SK-N-SH (cell line): ENCODE data around the gene TMEM69.

Source experiments
- CHD2 ChIP-seq: fragments of 150-350 bp; IDR thresholded peaks from 2 replicates; pipeline ENCODE4 v1.6.1; 2018; ENCODE audit warnings: low read length; ENCODE audit not compliant: partially characterized antibody
- FOXJ3 ChIP-seq: sonication (generic); formaldehyde crosslinking; IDR thresholded peaks from 2 replicates; pipeline ENCODE4 v1.5.1; 2020; ENCODE audit warnings: mild to moderate bottlenecking, missing genetic modification reagents
- MEF2A ChIP-seq: IDR thresholded peaks from 2 replicates; pipeline ENCODE4 v1.4.0; 2012; ENCODE audit warnings: low read depth, borderline replicate concordance
- TF ChIP-seq, protein P1 (sequence below): IDR thresholded peaks from 2 replicates; pipeline ENCODE4 v1.4.0; 2012; ENCODE audit warnings: low read depth
- TF ChIP-seq, protein P2 (sequence below): fragments of 200-600 bp; sonication (generic); IDR thresholded peaks from 2 replicates; pipeline ENCODE4 v1.6.1; 2017; ENCODE audit warnings: antibody characterized with exemption, mild to moderate bottlenecking, moderate library complexity

- TF ChIP-seq, protein P1, sequence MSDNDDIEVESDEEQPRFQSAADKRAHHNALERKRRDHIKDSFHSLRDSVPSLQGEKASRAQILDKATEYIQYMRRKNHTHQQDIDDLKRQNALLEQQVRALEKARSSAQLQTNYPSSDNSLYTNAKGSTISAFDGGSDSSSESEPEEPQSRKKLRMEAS = no peak
- TF ChIP-seq CHD2 = no peak
- TF ChIP-seq, protein P2, sequence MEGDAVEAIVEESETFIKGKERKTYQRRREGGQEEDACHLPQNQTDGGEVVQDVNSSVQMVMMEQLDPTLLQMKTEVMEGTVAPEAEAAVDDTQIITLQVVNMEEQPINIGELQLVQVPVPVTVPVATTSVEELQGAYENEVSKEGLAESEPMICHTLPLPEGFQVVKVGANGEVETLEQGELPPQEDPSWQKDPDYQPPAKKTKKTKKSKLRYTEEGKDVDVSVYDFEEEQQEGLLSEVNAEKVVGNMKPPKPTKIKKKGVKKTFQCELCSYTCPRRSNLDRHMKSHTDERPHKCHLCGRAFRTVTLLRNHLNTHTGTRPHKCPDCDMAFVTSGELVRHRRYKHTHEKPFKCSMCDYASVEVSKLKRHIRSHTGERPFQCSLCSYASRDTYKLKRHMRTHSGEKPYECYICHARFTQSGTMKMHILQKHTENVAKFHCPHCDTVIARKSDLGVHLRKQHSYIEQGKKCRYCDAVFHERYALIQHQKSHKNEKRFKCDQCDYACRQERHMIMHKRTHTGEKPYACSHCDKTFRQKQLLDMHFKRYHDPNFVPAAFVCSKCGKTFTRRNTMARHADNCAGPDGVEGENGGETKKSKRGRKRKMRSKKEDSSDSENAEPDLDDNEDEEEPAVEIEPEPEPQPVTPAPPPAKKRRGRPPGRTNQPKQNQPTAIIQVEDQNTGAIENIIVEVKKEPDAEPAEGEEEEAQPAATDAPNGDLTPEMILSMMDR = no peak
- TF ChIP-seq MEF2A = no peak
- no peak for TF ChIP-seq FOXJ3
Measured at GRCh38 chr1:45716700-45717099, 28.7 kb downstream of the TMEM69 start.
